ENCODE data around the gene GALK2.

The GALK2 gene

DNA sequence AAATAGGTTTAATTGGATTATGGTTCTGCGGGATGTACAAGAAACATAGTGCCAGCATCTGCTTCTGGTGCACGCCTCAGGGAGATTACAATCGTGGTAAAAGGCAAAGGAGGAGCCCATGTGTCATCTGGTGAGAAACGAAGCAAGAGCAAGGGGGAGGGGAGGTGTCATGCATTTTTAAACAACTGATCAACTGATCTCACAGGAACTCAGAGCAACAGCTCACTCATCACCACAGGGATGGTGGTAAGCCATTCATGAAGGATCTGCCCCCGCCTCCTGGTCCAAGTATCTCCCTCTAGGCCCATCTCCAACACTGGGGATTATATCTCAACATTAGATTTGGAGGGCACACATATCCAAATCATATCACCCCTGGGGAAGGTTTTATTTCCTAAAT lies 210.9 kb downstream of the GALK2 start:
- FAIRE-seq (no peak), DNase-seq (ENCODE audit: insufficient read length) (no peak)
- TF ChIP-seq POLR2AphosphoS5 (IDR thresholded peaks at IDR 0.05; ENCODE audit: low read depth, low read length), result no peak
- TF ChIP-seq TAF1 (IDR thresholded peaks at IDR 0.05; ENCODE audit: borderline replicate concordance, low read depth, low read length), result no peak
- no peak for TF ChIP-seq POLR2A (IDR thresholded peaks at IDR 0.05; ENCODE audit: low read depth, low read length)
